GM18498 (cell line): ENCODE data around the gene KHDC4.
"Not testable (repeated sequence)": the region's sequence is repeated elsewhere in the genome, so short reads cannot be mapped to it uniquely, and the experiment has no call there.

ENCODE experiments used
- ATAC-seq: cut with Tn5 transposase; IDR thresholded peaks from one replicate; pipeline ENCODE4 v1.9.1; 2021; ENCODE audit warnings: mild to moderate bottlenecking, moderate library complexity; ENCODE audit not compliant: unreplicated experiment

Gene KHDC4

GRCh38 chr1:155941845-155942531 is 7.8 kb upstream of the KHDC4 start:
- ATAC-seq = no peak

DNA sequence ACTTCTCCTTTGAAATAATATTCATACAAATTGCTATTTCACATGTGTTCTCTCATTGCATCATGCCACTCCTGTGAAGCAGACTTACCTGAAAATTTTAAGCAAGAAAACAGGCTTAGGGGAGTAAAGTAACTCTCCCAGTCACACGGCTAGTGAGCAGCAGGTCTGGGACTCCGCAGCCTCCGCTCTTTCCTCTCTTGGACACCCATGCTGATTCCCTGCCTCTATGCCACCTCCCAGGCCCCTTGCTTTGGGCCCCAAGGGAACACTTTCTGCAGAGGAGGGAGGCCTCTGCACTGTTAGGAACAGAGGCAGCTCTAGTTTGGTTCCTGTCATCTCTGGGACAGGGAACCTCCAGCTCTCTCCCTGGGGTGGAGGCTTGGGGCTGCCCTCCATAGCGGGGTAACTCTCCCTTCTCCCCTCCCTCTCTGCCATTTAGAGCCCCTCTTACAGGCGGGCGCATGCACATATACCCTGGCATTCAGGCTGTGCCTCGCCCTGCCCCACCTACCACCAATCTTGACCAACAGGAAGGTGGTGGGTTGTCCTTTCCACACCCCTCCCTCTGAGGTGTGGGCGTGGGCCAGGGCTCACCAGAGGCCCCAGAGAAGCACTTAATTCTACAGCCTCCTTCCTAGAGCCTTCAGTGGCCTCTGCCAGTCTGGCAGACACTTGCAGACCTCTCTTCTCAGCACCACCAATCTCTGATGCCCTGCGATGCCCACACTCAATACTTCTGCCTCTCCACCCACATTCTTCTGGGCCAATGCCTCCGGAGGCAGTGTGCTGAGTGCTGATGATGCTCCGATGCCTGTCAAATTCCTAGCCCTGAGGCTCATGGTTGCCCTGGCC is 7.0 kb upstream of the KHDC4 start, which contains the start of gene RXFP4:
Gene RXFP4 (plus strand): TSS at position 646 of the 852 bp plus-strand sequence. CDS start 72 bp downstream, at position 718.
- ATAC-seq = no peak

DNA sequence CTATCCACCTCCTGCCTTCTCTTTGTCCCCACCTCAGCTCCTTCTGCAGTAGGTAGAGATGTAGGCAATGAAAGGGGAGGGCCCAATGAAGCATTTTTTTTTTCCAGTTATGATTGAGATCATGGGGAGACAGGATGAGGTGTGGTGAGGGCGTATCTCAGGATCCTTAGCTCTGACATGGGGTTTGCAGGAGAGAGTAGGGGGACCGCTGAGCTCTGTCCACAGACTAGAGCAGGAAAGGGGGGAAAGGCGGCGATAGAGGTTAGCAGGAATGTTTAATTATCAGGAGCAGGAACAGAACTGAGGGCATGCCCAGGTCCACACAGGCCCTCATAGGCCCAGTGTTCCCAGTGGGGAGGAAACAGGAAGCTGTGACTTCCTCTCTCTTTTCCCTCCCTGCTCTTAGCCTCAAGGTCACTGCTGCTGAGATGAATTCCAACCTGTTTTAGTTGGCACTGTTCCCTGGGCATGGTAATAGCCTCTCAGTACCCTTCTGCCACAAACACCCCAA is 6.3 kb upstream of the KHDC4 start:
- no peak for ATAC-seq

- ATAC-seq = no peak
These were observed 4.0 kb upstream of the KHDC4 start for GRCh38 chr1:155938220-155938627.

DNA sequence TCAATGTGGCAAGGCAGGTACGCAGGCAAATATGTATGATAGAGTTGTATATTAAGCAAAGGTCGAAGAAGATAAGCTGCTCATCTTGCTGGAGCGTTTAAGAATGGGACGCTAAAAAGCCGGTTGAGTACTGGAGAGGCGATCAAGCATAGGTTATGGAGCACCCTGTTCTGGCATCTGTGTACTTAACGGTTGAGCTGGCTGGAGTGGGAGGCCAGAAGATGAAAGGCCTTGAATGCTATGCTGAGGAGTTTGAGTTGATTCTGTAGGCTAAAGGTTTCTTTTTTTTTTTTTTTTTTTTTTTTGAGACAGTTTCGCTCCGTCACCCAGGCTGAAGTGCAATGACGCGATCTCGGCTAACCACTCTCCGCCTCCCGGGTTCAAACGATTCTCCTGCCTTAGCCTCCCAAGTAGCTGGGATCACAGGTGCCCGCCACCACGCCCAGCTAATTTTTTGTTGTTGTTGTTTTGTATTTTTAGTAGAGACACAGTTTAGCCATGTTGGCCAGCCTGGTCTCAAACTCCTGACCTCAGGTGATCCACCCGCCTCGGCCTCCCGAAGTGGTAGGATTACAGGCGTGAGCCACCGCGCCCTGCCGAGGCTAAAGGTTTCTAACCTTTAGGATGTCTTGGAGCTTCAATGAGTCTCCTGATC is 850 bp upstream of the KHDC4 start:
- no peak for ATAC-seq

DNA sequence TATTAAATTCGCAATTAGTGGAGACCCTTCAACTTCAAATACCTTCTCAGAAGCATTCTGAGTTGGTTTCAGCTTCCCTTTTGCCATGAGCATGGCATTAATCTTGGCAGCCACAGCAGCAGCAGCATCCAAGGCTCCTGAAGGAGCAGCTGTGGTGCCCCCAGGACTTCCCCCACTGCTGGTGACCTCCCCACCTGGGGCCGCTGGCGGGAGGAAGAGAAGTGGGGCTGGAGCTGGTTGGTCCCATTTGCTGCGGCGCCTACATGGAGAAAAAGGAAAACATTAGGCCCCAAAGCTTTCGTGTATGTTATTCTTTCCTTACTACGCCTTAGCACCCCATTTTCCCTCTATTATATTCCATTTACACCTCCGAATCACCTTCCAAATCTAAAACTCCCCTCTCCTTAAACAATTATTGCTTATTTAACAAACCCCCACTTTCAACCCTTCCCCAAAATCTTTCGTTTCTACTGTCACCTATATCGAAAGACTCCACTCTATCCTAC is 569 bp downstream of the KHDC4 start:
- no peak for ATAC-seq

- no peak for ATAC-seq
These were observed 1.7 kb downstream of the KHDC4 start for GRCh38 chr1:155932487-155932886.

- ATAC-seq = no peak
These were observed 2.1 kb downstream of the KHDC4 start for GRCh38 chr1:155932081-155932480.

DNA sequence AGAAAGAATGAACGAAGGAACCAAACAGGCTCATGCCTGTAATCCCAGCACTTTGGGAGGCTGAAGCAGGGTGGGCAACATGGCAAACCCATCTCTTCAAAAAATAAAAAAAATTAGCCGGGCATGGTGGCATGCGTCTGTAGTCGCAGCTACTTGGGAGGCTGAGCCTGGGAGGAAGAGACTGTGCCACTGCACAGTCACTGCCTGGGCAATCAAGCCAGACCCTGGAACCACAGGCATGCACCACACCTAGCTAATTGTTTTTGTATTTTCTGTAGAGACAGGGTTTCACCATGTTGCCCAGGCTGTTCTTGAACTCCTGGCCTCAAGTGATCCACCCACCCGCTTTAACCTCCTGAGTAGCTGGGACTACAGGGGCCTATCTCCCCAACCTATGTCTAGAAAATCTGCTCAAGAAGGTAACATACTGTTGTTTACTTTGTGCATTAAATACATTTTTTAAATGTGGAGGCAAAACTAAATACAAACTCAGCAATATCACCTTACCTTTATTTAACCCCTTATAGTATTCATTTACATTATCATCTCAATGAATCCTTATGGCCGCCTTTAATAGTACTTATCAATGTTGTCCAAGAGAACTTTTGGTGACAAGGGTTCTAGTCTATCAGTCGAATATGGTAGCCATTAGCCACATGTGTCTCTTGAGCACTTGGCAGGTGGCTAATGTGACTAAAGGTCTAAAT is 2.7 kb downstream of the KHDC4 start:
- no peak for ATAC-seq

- not testable (repeated sequence) for ATAC-seq
These were observed 3.5 kb downstream of the KHDC4 start for GRCh38 chr1:155930725-155931124.

DNA sequence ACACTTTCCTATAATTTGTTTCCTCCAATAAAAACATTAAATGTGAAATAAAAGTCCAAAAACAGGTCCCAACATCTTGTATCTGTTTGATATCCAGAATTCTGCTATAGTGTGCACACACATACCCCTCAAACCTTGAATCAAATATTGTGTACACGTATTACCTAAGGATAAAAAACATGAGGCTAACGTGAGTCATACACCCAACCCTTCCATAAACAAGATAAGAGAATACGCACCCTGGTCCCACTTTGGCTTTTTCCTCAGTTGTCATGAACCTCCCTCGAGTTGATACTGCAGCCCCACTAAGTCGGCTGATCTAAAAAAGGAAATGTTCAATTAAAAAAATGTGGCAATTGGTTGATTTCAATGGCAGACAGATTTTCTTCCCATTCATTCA is 5.2 kb downstream of the KHDC4 start:
- no peak for ATAC-seq

GRCh38 chr1:155925506-155925905 is 8.7 kb downstream of the KHDC4 start:
- ATAC-seq = no peak

GRCh38 chr1:155920717-155921116 is 13.5 kb downstream of the KHDC4 start:
- no peak for ATAC-seq

GRCh38 chr1:155919801-155920200 is 14.4 kb downstream of the KHDC4 start:
- ATAC-seq = no peak

DNA sequence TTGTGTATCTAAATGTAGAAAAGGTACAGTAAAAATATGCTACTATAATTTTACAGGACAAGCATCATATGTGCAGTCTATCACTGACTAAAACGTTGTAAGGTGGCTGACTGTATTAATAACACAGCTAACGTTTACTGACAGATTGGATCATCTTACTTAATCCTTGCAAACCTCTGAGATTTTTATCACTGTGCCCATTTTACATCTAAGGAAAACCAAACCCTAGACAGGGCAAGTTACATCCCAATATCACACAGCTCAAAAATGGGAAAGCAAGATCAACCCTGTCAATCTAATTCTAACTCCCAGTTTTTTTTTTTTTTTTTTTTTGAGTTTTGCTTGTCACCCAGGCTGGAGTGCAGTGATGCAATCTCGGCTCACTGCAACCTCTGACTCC is 15.6 kb downstream of the KHDC4 start:
- no peak for ATAC-seq

- no peak for ATAC-seq
These were observed 20.1 kb downstream of the KHDC4 start for GRCh38 chr1:155913969-155914757.

- ATAC-seq = no peak
These were observed 22.1 kb downstream of the KHDC4 start for GRCh38 chr1:155912056-155912536.

DNA sequence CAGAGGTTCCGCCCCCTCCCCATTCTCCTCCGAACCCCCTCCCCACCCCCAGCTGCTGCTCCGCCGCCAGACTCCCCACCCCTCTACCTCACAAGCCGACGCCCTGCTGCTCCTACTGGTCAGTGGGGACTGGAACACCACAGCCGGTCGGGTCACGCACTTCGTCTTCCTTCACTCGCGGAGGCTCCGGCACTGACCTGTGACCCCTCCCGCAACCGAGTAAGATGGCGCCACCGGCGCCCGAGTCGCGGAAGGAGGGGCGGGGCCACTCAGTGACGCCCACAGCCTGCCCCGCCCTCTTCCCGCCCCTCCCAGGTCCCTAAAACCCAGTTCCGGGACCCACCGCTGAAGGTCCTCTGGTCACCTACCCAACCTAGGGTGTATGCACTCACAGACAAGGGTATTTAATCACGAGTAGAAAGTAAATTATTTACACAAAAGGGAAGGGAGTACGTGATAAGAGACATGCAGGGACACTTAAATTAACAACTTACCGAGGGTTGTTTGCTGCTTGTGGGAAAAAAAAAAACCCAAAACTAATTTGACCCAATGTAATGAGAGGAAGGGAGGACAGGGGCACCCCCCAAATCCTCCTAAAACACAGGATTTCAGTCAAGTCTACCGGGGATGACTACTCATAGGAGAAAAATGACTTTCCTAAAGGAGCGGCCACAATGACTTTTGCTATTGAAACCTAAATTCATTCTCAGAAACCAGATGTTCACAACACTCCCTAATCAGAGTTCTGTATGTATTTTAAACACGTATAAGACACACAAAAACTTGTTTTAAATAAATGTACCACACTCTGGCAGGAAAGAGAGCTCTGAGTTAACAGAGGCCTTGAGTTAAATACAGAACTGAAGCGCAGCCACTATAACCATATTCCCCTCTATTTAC is 22.8 kb downstream of the KHDC4 start, which contains the start of gene RIT1:
Gene RIT1 (minus strand): TSS at position 194 of the 900 bp plus-strand sequence. CDS start 588 bp downstream, outside the sequence.
- ATAC-seq = peak; percentile 87
